CD14-positive monocyte (primary cell): ENCODE measurements around the gene LYZL4. TPM values are rescaled to one million over a fixed set of nuclear protein-coding genes. Genes with fewer than 3 reads are reported as not detected.

Experiments
- DNase-seq, 3 donors: peaks; one replicate each; pipeline ENCODE4 v3.0.0-alpha.2; 2011 to 2022
- H2AFZ ChIP-seq: 2 replicates; pipeline ENCODE4 v1.6.0; 2012; ENCODE audit warnings: mild to moderate bottlenecking, low read depth, low read length, inconsistent platforms; ENCODE audit not compliant: insufficient read depth, poor library complexity, severe bottlenecking
- H3K27ac ChIP-seq, 2 donors: 1 replicate in 1 of 2; 2 replicates in 1 of 2; pipeline ENCODE4 v1.5.1; 2012 to 2013; ENCODE audit warnings: low read length in 2 of 2, control low read depth in 1 of 2, inconsistent platforms in 1 of 2, low read depth in 1 of 2, mild to moderate bottlenecking in 1 of 2
- H3K27me3 ChIP-seq, 2 donors: one replicate each; pipeline versions ENCODE4 v1.6.0 to v1.6.1; 2011 to 2013; ENCODE audit warnings: low read length in 2 of 2; ENCODE audit not compliant: control insufficient read depth in 2 of 2, insufficient read depth in 2 of 2
- H3K36me3 ChIP-seq, 2 donors: replicated peaks in 1 of 2; 1 replicate in 1 of 2; 2 replicates in 1 of 2; pipeline versions ENCODE4 v1.5.1 to v1.6.1; 2012 to 2013; ENCODE audit warnings: low read length in 2 of 2, control low read depth in 1 of 2, inconsistent platforms in 1 of 2, mild to moderate bottlenecking in 1 of 2; ENCODE audit not compliant: insufficient read depth in 2 of 2, control insufficient read depth in 1 of 2
- H3K4me1 ChIP-seq, 2 donors: 1 replicate in 1 of 2; 2 replicates in 1 of 2; pipeline versions ENCODE4 v1.5.1 to v1.6.1; 2012 to 2013; ENCODE audit warnings: low read length in 2 of 2, control low read depth in 1 of 2, inconsistent platforms in 1 of 2, mild to moderate bottlenecking in 1 of 2, moderate library complexity in 1 of 2; ENCODE audit not compliant: insufficient read depth in 2 of 2, control insufficient read depth in 1 of 2
- H3K4me2 ChIP-seq: replicated peaks from 2 replicates; pipeline ENCODE3; 2012; ENCODE audit warnings: low read length, moderate library complexity, mild to moderate bottlenecking; ENCODE audit not compliant: poor library complexity, severe bottlenecking; ENCODE audit errors: extremely low read depth
- H3K4me3 ChIP-seq, 3 experiments: fragments of 200-600 bp in 1 of 3; sonication (generic) in 1 of 3; replicated peaks in 1 of 3; 1 replicate in 2 of 3; 2 replicates in 1 of 3; pipeline ENCODE4 v1.5.1; 2011 to 2013; ENCODE audit warnings: low read length in 3 of 3, mild to moderate bottlenecking in 3 of 3, control low read depth in 2 of 3, low read depth in 2 of 3, inconsistent platforms in 1 of 3, moderate library complexity in 1 of 3
- H3K79me2 ChIP-seq: 2 replicates; pipeline ENCODE4 v1.6.0; 2012; ENCODE audit warnings: mild to moderate bottlenecking, control low read depth, inconsistent platforms, low read length, moderate library complexity; ENCODE audit not compliant: insufficient read depth
- H3K9ac ChIP-seq: 2 replicates; pipeline ENCODE4 v1.6.0; 2017; ENCODE audit warnings: low read length, mild to moderate bottlenecking; ENCODE audit not compliant: insufficient read depth, poor library complexity, severe bottlenecking
- H3K9me3 ChIP-seq, 2 donors: replicated peaks in 1 of 2; 1 replicate in 1 of 2; 2 replicates in 1 of 2; pipeline versions ENCODE4 v1.5.1 to v1.6.1; 2012 to 2013; ENCODE audit warnings: low read length in 2 of 2, control low read depth in 1 of 2; ENCODE audit not compliant: control insufficient read depth in 1 of 2, insufficient read depth in 1 of 2
- H4K20me1 ChIP-seq: 2 replicates; pipeline ENCODE4 v1.6.0; 2012; ENCODE audit warnings: mild to moderate bottlenecking, low read length, control low read depth, moderate library complexity; ENCODE audit not compliant: insufficient read depth
- H3K27ac Mint-ChIP-seq, 7 donors: one replicate each; pipeline ENCODE4 v1.8.0; 2020; ENCODE audit warnings: mild to moderate bottlenecking in 7 of 7, mixed read lengths in 7 of 7, moderate library complexity in 6 of 7, inconsistent platforms in 2 of 7
- H3K27me3 Mint-ChIP-seq, 3 donors: one replicate each; pipeline ENCODE4 v1.8.0; 2021 to 2022; ENCODE audit warnings: low read depth in 3 of 3, mild to moderate bottlenecking in 3 of 3, mixed read lengths in 3 of 3, moderate library complexity in 3 of 3, inconsistent platforms in 1 of 3
- H3K36me3 Mint-ChIP-seq, 2 donors: one replicate each; pipeline ENCODE4 v1.8.0; 2020; ENCODE audit warnings: mixed read lengths in 2 of 2, inconsistent platforms in 1 of 2, mild to moderate bottlenecking in 1 of 2
- H3K4me1 Mint-ChIP-seq: one replicate; pipeline ENCODE4 v1.8.0; 2020; ENCODE audit warnings: mild to moderate bottlenecking, mixed read lengths
- H3K4me3 Mint-ChIP-seq, 2 donors: one replicate each; pipeline ENCODE4 v1.8.0; 2020; ENCODE audit warnings: mild to moderate bottlenecking in 2 of 2, mixed read lengths in 2 of 2, moderate library complexity in 1 of 2
- H3K9me3 Mint-ChIP-seq, 7 donors: one replicate each; pipeline ENCODE4 v1.8.0; 2020 to 2022; ENCODE audit warnings: mixed read lengths in 7 of 7, mild to moderate bottlenecking in 6 of 7, moderate library complexity in 6 of 7, inconsistent platforms in 2 of 7
- WGBS: methylation state at CpG from one replicate; pipeline ENCODE4 v1.1.5; 2013; ENCODE audit warnings: missing lambda C conversion rate; ENCODE audit not compliant: insufficient coverage; 5-methylcytosine and 5-hydroxymethylcytosine counted together
- intact Hi-C, 2 donors: fragments of 100-400 bp; cut with micrococcal nuclease; formaldehyde crosslinking; loops; one replicate each; pipeline versions ENCODE4 v1.15.0 to v1.15.1; 2023
- polyA plus RNA-seq, 3 donors: library from polyadenylated mRNA; depleted of rRNA in 1 of 3; unstranded in 2 of 3; stranded (reverse) in 1 of 3; fragments of 300-500 nt in 2 of 3; fragments of >200 nt in 1 of 3; fragmentation: Illumina TruSeq in 2 of 3; gene quantifications; 1 replicate in 2 of 3; 2 replicates in 1 of 3; pipeline ENCODE4 v1.2.3, GENCODE V29; 2012 to 2021
- TF ChIP-seq, protein P1 (sequence below): fragments of 200-600 bp; IDR thresholded peaks from one replicate; pipeline ENCODE4 v1.8.0; 2022; ENCODE audit warnings: antibody characterized with exemption, mild to moderate bottlenecking

LYZL4 gene
- polyA plus RNA-seq, 3 donors, result not detected

GRCh38 chr3:42375121-42375800 lies 35.1 kb downstream of the LYZL4 start:
- H2AFZ ChIP-seq, result peak overlapping the region; percentile 27
- H3K9me3 ChIP-seq, result no peaks in the 10 kb centered on the region
- peaks cover 35 to 42% of the 10 kb centered on the region in 2 donors for H3K4me1 ChIP-seq
- H3K36me3 ChIP-seq, result no peaks in the 10 kb centered on the region
- H3K27ac Mint-ChIP-seq, result peak overlapping the region in 5 of 7 donors; percentile 20 to 78 (median 59)
- H3K27me3 Mint-ChIP-seq, result peaks cover 0 to 3% (median 0%) of the 10 kb centered on the region in 3 donors
- H3K4me2 ChIP-seq, result peak overlapping the region; percentile 17
- H3K4me1 Mint-ChIP-seq, result peaks cover 37% of the 10 kb centered on the region
- H4K20me1 ChIP-seq, result no peaks in the 10 kb centered on the region
- 17% methylated on average over 6 of the region's 6 CpGs for WGBS
- intact Hi-C loops, result no loop called here
- H3K9ac ChIP-seq, result no peak overlapping the region
- H3K27ac ChIP-seq, result peak overlapping the region in 1 of 2 donors; percentile 10
- H3K36me3 Mint-ChIP-seq, result no peaks in the 10 kb centered on the region
- no peaks in the 10 kb centered on the region for H3K27me3 ChIP-seq
- H3K4me3 Mint-ChIP-seq, result peak overlapping the region in 1 of 2 donors; percentile 51
- no peak overlapping the region for H3K4me3 ChIP-seq
- H3K79me2 ChIP-seq, result no peaks in the 10 kb centered on the region
- TF ChIP-seq, protein P1, sequence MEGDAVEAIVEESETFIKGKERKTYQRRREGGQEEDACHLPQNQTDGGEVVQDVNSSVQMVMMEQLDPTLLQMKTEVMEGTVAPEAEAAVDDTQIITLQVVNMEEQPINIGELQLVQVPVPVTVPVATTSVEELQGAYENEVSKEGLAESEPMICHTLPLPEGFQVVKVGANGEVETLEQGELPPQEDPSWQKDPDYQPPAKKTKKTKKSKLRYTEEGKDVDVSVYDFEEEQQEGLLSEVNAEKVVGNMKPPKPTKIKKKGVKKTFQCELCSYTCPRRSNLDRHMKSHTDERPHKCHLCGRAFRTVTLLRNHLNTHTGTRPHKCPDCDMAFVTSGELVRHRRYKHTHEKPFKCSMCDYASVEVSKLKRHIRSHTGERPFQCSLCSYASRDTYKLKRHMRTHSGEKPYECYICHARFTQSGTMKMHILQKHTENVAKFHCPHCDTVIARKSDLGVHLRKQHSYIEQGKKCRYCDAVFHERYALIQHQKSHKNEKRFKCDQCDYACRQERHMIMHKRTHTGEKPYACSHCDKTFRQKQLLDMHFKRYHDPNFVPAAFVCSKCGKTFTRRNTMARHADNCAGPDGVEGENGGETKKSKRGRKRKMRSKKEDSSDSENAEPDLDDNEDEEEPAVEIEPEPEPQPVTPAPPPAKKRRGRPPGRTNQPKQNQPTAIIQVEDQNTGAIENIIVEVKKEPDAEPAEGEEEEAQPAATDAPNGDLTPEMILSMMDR, result no peak
- peaks cover 0 to 5% (median 3%) of the 10 kb centered on the region in 7 donors for H3K9me3 Mint-ChIP-seq
- peak; percentile 25 to 50 (median 27) for DNase-seq

GRCh38 chr3:42371776-42372175 lies 38.6 kb downstream of the LYZL4 start:
- Mint-ChIP-seq H3K27me3 (peaks cover 0 to 2% (median 0%) of the 10 kb centered on the region in 3 donors), H3K4me3 (no peak overlapping the region), H3K36me3 (no peaks in the 10 kb centered on the region), H3K4me1 (peaks cover 41% of the 10 kb centered on the region), H3K27ac (no peak overlapping the region), H3K9me3 (peaks cover 0 to 5% (median 4%) of the 10 kb centered on the region in 7 donors)
- Histone ChIP-seq H4K20me1 (no peaks in the 10 kb centered on the region), H3K79me2 (no peaks in the 10 kb centered on the region), H3K9me3 (no peaks in the 10 kb centered on the region), H3K4me3 (no peak overlapping the region), H3K4me1 (peaks cover 34 to 42% of the 10 kb centered on the region in 2 donors), H3K27me3 (no peaks in the 10 kb centered on the region), H3K9ac (no peak overlapping the region), H3K36me3 (no peaks in the 10 kb centered on the region), H2AFZ (no peak overlapping the region), H3K27ac (no peak overlapping the region), H3K4me2 (no peak overlapping the region)
- intact Hi-C loops, result no loop called here
- 72% methylated on average over 3 of the region's 3 CpGs for WGBS
- TF ChIP-seq, protein P1, result no peak
- DNase-seq, result no peak
